ENCODE results near the gene AKR1C2. TPM values are rescaled to one million over a fixed set of nuclear protein-coding genes. Genes with fewer than 3 reads are reported as not detected.
"Not testable (repeated sequence)": the region's sequence is repeated elsewhere in the genome, so short reads cannot be mapped to it uniquely, and the experiment has no call there.

The AKR1C2 gene
- total RNA-seq, 1 donor from 2014 or later: 34.4 TPM

GRCh38 chr10:5018671-5019277, 15.1 kb upstream of the AKR1C2 start:
- not testable (repeated sequence) for H3K27me3 ChIP-seq (ENCODE audit: low read depth); H3K36me3 ChIP-seq; H3K9me3 ChIP-seq; H3K4me3 ChIP-seq
- Histone ChIP-seq H3K4me1 (peaks cover 19% of the 10 kb centered on the region), H3K27ac (peak overlapping the region; percentile 32)
- intact Hi-C loops (cut with DNase I): loop anchor here (5.0 kb wide), 1 partner anchor 264 kb away; no protein-coding TSS in a partner anchor
- ATAC-seq (peak; percentile 87 to 88), DNase-seq (peak; percentile 50)
- peak; percentile 27 for TF ChIP-seq CTCF (IDR thresholded peaks at IDR 0.05)

GRCh38 chr10:5018134-5018533, 14.5 kb upstream of the AKR1C2 start:
- TF ChIP-seq CTCF (IDR thresholded peaks at IDR 0.05): no peak
- intact Hi-C loops (cut with DNase I): loop anchor here (5.0 kb wide), 1 partner anchor 264 kb away; no protein-coding TSS in a partner anchor
- ATAC-seq (no peak), DNase-seq (no peak)
- Histone ChIP-seq H3K36me3 (no peaks in the 10 kb centered on the region), H3K9me3 (no peaks in the 10 kb centered on the region), H3K4me1 (peaks cover 19% of the 10 kb centered on the region), H3K27ac (no peak overlapping the region), H3K27me3 (ENCODE audit: low read depth) (no peaks in the 10 kb centered on the region), H3K4me3 (no peak overlapping the region)

- DNase-seq (no peak), ATAC-seq (peak; percentile 55 to 73)
- peaks cover 13% of the 10 kb centered on the region for H3K4me1 ChIP-seq
- H3K9me3 ChIP-seq: no peaks in the 10 kb centered on the region
- H3K27me3 ChIP-seq (ENCODE audit: low read depth): no peaks in the 10 kb centered on the region
- peak; percentile 7 for TF ChIP-seq CTCF (IDR thresholded peaks at IDR 0.05)
- no peaks in the 10 kb centered on the region for H3K36me3 ChIP-seq
- no peak overlapping the region for H3K27ac ChIP-seq
- intact Hi-C loops (cut with DNase I): loop anchor here (5.0 kb wide), 1 partner anchor 267 kb away; no protein-coding TSS in a partner anchor
- no peak overlapping the region for H3K4me3 ChIP-seq
These were observed 11.3 kb upstream of the AKR1C2 start for GRCh38 chr10:5014936-5015335.

- H3K9me3 ChIP-seq; H3K27ac ChIP-seq; H3K36me3 ChIP-seq; DNase-seq; H3K4me1 ChIP-seq; H3K27me3 ChIP-seq (ENCODE audit: low read depth); H3K4me3 ChIP-seq; intact Hi-C loops (cut with DNase I); ATAC-seq: not testable (repeated sequence)
These were observed 10.7 kb upstream of the AKR1C2 start for GRCh38 chr10:5014200-5014910.

- Histone ChIP-seq H3K9me3 (no peaks in the 10 kb centered on the region), H3K4me3 (no peak overlapping the region), H3K27me3 (ENCODE audit: low read depth) (no peaks in the 10 kb centered on the region), H3K4me1 (no peaks in the 10 kb centered on the region), H3K36me3 (no peaks in the 10 kb centered on the region), H3K27ac (no peak overlapping the region)
- DNase-seq (no peak), ATAC-seq (no peak)
- intact Hi-C loops (cut with DNase I): no loop called here
- TF ChIP-seq CTCF (IDR thresholded peaks at IDR 0.05): no peak
These were observed 9.7 kb upstream of the AKR1C2 start for GRCh38 chr10:5013385-5013784.

- H3K36me3 ChIP-seq: no peaks in the 10 kb centered on the region
- no peaks in the 10 kb centered on the region for H3K27me3 ChIP-seq (ENCODE audit: low read depth)
- no peaks in the 10 kb centered on the region for H3K4me1 ChIP-seq
- no peak overlapping the region for H3K4me3 ChIP-seq
- no peak for DNase-seq
- intact Hi-C loops (cut with DNase I): no loop called here
- no peaks in the 10 kb centered on the region for H3K9me3 ChIP-seq
- H3K27ac ChIP-seq: no peak overlapping the region
- TF ChIP-seq CTCF (IDR thresholded peaks at IDR 0.05): no peak
- no peak for ATAC-seq
These were observed 8.9 kb upstream of the AKR1C2 start for GRCh38 chr10:5012595-5012994.

- H3K4me3 ChIP-seq; intact Hi-C loops (cut with DNase I); H3K9me3 ChIP-seq; H3K36me3 ChIP-seq; DNase-seq; ATAC-seq; H3K4me1 ChIP-seq; H3K27ac ChIP-seq; H3K27me3 ChIP-seq (ENCODE audit: low read depth): not testable (repeated sequence)
These were observed 7.7 kb upstream of the AKR1C2 start for GRCh38 chr10:5011392-5011791.

GRCh38 chr10:5010043-5010442, 6.4 kb upstream of the AKR1C2 start:
- H3K36me3 ChIP-seq; H3K9me3 ChIP-seq; H3K27me3 ChIP-seq (ENCODE audit: low read depth); H3K27ac ChIP-seq; H3K4me1 ChIP-seq; H3K4me3 ChIP-seq; intact Hi-C loops (cut with DNase I); DNase-seq: not testable (repeated sequence)
- peak in 1 of 2 donors; percentile 32 for ATAC-seq

Measured in lower lobe of right lung (tissue), 2 donors.